ENCODE results near the gene HMGB3. TPM values are rescaled to one million over a fixed set of nuclear protein-coding genes. Genes with fewer than 3 reads are reported as not detected.

The HMGB3 gene
- total RNA-seq, 3 donors from 2014 or later, result 12.6 to 14.9 (median 13.5) TPM

Other genes starting within 250 kb of the HMGB3 start
- gene CD99L2, start 84.7 kb upstream of the HMGB3 start, total RNA-seq, result 1 to 10 TPM; 7.9 to 8.2 (median 8.2) TPM
- gene GPR50, start 193.2 kb downstream of the HMGB3 start, total RNA-seq, result not detected

Measured in activated T-cell treated with anti-CD3 and anti-CD28 coated beads, Interleukin-2, amount 50 U/mL, for 4 hours (primary cell).